ENCODE measurements around the gene VSIR. TPM values are rescaled to one million over a fixed set of nuclear protein-coding genes. Genes with fewer than 3 reads are reported as not detected.
A peak's percentile ranks its signal among the peaks of the same experiment; 100 is the strongest.

Gene VSIR
- total and polyA plus RNA-seq, 8 donors: 14.2 to 103 (median 16.2) TPM

- TF ChIP-seq POLR2A (IDR thresholded peaks at IDR 0.05) (no peak), POLR2AphosphoS5 (IDR thresholded peaks at IDR 0.05) (no peak), CTCF (IDR thresholded peaks at IDR 0.05) (no peak), EP300 (IDR thresholded peaks at IDR 0.05) (no peak)
- intact Hi-C loops (cut with DNase I; ENCODE audit: low total_unique reads): no loop called here
- 53 to 78% (median 71%) methylated on average over 2 of the region's 2 CpGs for WGBS, 5 donors
Observed at GRCh38 chr10:71776481-71776925, 3.2 kb upstream of the VSIR start.

DNA sequence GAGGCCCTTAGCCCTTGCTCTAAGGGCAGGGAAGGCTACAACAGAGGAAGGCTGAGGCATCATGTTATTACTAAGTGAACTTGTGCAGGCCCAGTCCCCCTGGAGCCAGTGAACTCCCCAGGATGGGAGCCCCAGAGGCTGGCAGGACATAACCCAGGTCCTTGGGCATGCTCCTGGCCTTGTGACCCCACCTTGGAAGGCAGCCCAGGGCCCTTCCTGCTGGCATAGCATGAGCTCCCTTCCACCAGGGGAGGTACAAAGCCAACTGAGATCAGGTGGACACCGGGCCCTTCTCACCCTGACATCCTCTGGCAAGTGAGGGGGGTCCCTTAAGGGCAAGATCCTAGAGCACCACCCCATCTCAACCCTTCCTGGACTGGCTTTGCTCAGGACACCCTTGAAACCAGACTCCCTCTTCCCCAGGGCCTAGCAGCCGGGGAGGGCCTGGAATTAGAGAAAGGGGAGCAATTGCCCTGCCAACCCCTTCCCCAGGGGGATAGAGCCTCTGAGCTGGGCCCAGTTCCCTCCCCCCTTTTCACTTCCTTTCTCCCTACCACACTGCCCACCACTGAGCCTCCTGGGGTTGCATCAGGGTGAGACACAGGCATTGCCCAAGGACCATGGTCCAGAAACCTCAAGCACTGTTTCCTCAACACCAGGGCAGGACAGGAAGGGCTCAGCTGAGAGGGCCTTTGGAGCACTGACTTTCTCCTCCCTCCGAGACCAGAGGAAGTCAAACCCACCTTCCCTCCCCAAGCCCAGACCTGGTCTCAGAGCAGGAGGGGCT, 1.8 kb upstream of the VSIR start:
- peak in 1 of 2 donors; percentile 48 for DNase-seq
- H3K4me1 ChIP-seq: peaks cover 44 to 68% (median 51%) of the 10 kb centered on the region in 4 donors
- H3K27ac ChIP-seq: peak overlapping the region in 3 of 5 donors; percentile 88 to 92 (median 90)
- H3K9me3 ChIP-seq: no peaks in the 10 kb centered on the region
- H3K27me3 ChIP-seq: no peaks in the 10 kb centered on the region
- H3K36me3 ChIP-seq: no peaks in the 10 kb centered on the region
- 59 to 85% (median 81%) methylated on average over 2 to 3 of the region's 3 CpGs for WGBS, 5 donors
- TF ChIP-seq POLR2AphosphoS5 (IDR thresholded peaks at IDR 0.05) (peak in 1 of 3 donors; percentile 36), POLR2A (IDR thresholded peaks at IDR 0.05) (no peak), CTCF (IDR thresholded peaks at IDR 0.05) (no peak)
- H3K4me3 ChIP-seq: no peak overlapping the region
- intact Hi-C loops (cut with DNase I; ENCODE audit: low total_unique reads): no loop called here

More at GRCh38 chr10:71776481-71776925, 3.2 kb upstream of the VSIR start:
- H3K4me3 ChIP-seq: no peak overlapping the region
- no peaks in the 10 kb centered on the region for H3K9me3 ChIP-seq
- no peak for DNase-seq
- peaks cover 30 to 54% (median 37%) of the 10 kb centered on the region in 4 donors for H3K4me1 ChIP-seq
- peak overlapping the region in 2 of 5 donors; percentile 90 to 92 for H3K27ac ChIP-seq
- H3K27me3 ChIP-seq: no peaks in the 10 kb centered on the region
- no peaks in the 10 kb centered on the region for H3K36me3 ChIP-seq

GRCh38 chr10:71772832-71773220, 494 bp downstream of the VSIR start:
- no peaks in the 10 kb centered on the region for H3K36me3 ChIP-seq
- peak overlapping the region; percentile 88 to 93 (median 90) for H3K27ac ChIP-seq
- H3K4me3 ChIP-seq: peak overlapping the region; percentile 58 to 85 (median 74)
- no peak for DNase-seq
- H3K9me3 ChIP-seq: no peaks in the 10 kb centered on the region
- WGBS, 5 donors: 46 to 59% (median 53%) methylated on average over 3 to 4 of the region's 4 CpGs; no CpG with 5 or more reads in 1 of the 5 donors
- TF ChIP-seq POLR2A (IDR thresholded peaks at IDR 0.05) (no peak), POLR2AphosphoS5 (IDR thresholded peaks at IDR 0.05) (no peak), EP300 (IDR thresholded peaks at IDR 0.05) (no peak), CTCF (IDR thresholded peaks at IDR 0.05) (no peak)
- intact Hi-C loops (cut with DNase I; ENCODE audit: low total_unique reads): no loop called here
- no peaks in the 10 kb centered on the region for H3K27me3 ChIP-seq
- peaks cover 62 to 91% (median 71%) of the 10 kb centered on the region in 4 donors for H3K4me1 ChIP-seq

DNA sequence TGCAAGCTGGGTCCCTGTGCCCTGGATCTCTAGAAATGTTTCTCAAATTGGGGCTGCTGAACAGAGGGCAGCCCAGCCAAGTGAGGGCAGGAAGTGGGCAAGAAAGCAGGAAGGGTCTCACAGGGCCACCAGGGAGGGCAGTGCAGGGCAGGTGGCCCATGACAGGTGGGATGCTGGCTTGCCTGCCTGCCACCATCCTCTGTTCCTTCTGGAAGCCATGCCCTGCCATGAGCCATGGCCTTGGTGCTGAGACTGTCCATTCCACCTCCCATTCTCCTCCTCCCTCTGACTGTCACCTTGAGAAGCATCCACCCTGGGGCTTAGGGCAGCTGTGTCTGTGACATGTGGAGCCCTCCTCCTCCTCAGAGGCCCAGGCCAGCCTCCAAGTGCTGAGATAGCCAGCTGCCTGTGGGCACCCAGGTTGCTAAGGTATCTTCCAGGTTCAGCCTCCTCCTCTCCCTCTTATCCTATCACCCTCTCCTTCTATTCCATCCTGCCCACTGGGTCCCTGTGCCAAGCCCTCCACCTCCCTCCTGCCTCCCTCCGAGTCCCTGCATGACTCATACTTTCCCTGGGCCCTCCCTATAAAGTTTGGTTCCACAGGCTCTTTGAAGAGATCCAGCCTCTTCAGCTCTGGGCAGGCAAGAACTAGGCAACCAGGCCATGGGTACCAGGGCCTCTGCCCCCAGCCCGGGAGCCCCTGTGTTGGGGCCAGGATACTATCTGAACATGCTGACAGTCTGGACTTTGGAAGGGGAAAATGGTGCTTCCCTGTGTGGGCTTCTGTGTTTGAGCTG, 1.3 kb downstream of the VSIR start:
- Histone ChIP-seq H3K4me1 (peaks cover 70 to 97% (median 79%) of the 10 kb centered on the region in 4 donors), H3K36me3 (no peaks in the 10 kb centered on the region), H3K27ac (peak overlapping the region; percentile 88 to 93 (median 90)), H3K4me3 (peak overlapping the region; percentile 58 to 85 (median 74)), H3K27me3 (no peaks in the 10 kb centered on the region), H3K9me3 (no peaks in the 10 kb centered on the region)
- intact Hi-C loops (cut with DNase I; ENCODE audit: low total_unique reads): no loop called here
- peak; percentile 54 to 77 for DNase-seq
- 14 to 25% (median 20%) methylated on average over 2 of the region's 2 CpGs for WGBS, 5 donors
- TF ChIP-seq CTCF (IDR thresholded peaks at IDR 0.05) (no peak), POLR2AphosphoS5 (IDR thresholded peaks at IDR 0.05) (peak; percentile 51 to 84 (median 78))
